GM19351 (cell line): Measurements from ENCODE around the gene DDX56.
"Not testable (repeated sequence)": the region's sequence is repeated elsewhere in the genome, so short reads cannot be mapped to it uniquely, and the experiment has no call there.

Experiments used
- ATAC-seq: cut with Tn5 transposase; IDR thresholded peaks from one replicate; pipeline ENCODE4 v1.9.1; 2021; ENCODE audit warnings: mild to moderate bottlenecking, moderate library complexity; ENCODE audit not compliant: unreplicated experiment

Gene DDX56

DNA sequence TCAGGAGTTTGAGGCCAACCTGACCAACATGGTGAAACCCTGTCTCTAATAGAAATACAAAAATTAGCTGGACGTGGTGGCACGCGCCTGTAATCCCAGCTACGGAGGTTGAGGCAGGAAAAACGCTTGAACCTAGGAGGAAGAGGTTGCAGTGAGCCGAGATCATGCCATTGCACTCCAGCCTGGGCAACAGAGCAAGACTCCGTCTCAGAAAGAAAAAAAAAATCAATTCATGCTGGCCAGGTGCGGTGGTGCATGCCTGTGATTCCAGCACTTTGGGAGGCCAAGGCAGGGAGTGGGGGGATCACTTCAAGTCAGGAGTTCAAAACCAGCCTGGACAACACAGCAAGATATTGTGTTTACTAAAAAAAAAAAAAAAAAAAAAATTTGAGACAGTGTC lies 23.5 kb upstream of the DDX56 start:
- not testable (repeated sequence) for ATAC-seq

DNA sequence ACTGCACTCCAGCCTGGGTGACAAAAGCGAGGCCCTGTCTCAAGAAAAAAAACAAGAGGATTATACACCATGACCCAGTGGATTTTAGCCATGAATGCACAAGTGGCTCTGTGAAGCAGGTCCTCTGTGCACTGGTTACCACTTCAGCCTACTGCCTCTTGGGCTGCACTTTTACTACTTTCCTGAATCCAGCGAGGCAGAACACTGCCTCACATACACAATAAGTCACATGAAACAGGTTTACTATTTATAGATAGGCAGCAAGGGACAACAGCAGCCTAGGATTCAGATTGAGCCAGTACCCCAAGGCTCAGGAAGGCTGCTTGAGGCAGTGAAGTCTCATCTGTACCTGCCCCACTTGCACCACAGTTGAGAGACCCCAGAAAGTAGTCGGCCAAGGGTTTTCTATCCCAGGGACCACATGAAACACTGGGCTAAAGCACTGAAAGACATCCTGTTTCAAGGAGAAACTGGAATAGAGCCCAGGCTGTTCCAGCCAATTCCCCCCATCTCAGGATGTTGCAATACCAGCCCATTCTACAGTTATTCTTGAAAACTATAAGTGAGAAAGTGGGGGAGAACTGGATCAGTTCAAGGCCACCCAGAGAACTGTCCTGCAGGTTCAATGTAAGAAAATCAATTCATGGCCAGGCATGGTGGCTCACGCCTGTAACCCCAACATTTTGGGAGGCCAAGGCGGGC lies 22.4 kb upstream of the DDX56 start:
- ATAC-seq, result no peak

DNA sequence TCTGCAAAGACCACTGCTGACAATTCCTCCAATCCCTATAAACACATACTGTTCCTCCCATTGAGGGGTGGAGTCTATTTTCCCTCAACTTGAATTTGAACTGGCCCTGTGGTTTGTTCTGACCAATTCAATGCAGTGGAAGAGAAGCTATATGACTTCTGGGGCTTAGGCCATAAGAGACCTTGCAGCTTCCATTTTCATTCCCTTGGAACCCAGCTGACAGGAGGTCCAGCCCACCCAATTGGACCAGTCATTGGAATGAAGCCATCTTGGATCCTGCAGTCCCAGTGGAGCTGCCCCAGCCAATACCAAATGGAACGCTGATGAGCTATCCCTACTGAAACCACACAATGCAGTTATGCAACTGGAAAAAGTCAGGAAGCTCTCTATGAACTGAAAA lies 17.2 kb upstream of the DDX56 start:
- ATAC-seq, result no peak

- peak; percentile 45 for ATAC-seq
These were observed 14.4 kb upstream of the DDX56 start for GRCh38 chr7:44587843-44588711.

- no peak for ATAC-seq
These were observed 9.6 kb upstream of the DDX56 start for GRCh38 chr7:44583146-44583865.

- peak; percentile 84 for ATAC-seq
These were observed 8.3 kb upstream of the DDX56 start, which contains the start of gene TMED4 for GRCh38 chr7:44581879-44582603. TMED4 (minus strand) TSS chr7:44582231; CDS start chr7:44582206, 25 bp downstream.

- peak; percentile 51 for ATAC-seq
These were observed 7.5 kb upstream of the DDX56 start for GRCh38 chr7:44580945-44581878.

- no peak for ATAC-seq
These were observed 2.5 kb upstream of the DDX56 start for GRCh38 chr7:44576228-44576627.

DNA sequence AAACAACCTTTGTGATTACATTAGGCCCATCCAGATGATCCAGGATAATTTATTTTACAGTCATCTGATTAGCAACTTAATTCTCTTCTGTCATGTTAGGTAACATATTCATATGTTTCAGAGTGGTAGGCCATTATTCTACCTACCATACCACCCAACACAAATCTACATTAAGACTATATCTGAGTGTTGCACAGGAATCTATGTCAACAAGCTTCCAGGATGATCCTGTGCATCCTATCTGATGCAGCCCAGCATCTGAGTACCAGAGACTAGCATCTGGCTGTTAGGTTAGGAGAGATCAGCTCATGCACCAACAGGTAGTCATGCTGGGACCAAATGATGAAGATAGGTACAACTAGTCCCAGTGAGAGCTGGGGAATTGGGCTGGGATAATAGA lies 1.3 kb upstream of the DDX56 start:
- ATAC-seq, result no peak

DNA sequence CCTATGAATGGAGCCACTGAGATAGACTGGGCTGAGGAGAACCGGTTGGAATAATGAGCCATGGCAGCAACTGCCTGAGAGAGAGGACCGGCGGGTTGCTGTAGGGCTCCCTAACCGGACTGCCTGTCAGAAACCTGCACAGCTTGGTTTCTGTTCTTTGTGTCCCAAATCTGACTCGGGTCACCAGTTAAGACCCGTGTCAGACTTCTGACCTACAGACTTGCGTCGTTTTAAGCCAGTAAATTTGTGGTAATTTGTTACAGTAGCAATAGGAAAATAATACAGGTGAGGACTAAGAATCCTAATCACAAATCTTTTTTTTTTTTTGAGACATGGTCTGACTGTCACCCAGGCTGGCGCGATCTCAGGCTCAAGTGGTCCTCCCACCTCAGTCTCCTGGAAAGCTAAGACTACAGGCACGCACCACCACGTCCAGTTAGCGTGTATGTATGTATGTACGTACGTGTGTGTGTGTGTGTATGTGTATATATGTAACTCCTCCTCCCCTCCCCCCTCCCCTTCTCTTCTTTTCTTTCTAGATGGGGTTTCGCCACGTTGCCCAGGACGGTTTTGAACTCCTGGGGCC lies 672 bp upstream of the DDX56 start:
- no peak for ATAC-seq

DNA sequence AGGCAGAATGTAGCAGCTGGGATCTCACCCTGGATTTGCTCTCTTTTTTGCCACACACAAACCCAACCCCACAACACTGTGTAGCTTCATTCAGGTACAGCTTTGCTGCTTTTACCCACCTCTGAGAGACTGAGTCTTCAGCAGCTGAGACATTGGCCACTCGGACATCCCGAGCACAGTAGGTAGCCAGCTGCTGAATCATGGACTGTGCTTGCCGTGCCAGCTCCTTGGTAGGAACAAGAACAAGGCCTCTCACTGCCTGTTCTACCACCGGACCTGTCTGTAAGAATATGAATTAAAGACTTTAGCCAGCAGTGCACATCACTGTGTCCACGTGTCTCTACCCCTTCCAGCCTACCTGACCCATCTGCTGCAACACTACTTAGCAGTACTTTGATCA lies 937 bp downstream of the DDX56 start:
- no peak for ATAC-seq

DNA sequence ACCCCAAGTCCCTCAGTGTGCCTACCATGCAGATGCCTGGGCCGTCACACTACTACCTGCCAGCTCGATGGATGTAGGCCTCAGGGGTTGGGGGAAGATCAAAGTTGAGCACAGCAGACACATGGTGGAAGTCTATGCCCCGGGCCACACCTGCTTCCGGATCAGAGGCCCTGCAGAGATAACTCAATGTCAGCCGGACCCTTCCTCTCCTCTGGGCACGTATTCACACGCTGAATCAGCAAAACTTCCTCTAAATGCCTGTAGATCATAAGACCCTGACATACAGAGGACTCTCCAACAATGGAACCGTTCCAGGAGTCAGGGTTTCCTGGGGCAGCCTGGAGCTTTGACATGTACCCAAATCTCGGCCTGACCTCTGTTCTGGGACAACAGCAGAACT lies 3.7 kb downstream of the DDX56 start:
- ATAC-seq, result no peak

DNA sequence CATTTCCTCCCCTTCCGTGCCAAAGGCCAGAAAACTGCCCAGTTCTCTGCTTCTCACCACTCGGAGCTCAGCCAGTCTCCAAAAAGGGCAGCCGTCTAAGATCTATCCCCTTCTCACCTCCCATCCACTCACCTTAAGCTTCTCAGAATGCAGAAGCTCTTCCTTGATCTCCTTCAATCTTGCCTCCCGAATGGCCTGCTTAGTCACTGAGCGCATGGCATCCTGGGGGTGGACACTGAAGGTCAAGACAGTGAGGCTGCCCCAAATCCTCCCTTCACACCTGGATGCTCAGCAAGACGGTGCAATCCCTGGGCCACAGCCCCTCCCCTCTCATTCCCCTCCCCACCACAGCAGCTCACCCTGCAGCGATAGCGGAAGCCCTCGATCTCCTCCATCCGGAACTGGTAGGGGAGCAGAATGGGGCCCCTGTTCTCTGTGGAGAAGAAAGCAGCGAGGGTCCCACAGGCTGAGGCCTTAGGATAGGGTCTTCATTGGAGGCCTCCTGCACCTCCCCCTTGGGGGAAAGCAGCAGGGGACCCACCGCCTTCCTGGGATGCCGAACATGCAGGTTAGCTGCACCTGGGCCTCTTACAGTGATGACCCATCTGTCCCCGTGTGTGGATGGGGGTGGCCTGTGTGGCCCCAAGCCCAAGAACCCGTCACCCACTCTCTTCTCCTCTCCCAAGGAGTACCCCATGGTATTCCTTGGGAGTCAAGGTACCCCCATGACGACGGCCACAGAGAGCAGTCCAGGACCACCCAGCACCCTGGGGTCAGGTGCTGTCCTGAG lies 4.7 kb downstream of the DDX56 start:
- no peak for ATAC-seq

- ATAC-seq, result no peak
These were observed 5.8 kb downstream of the DDX56 start for GRCh38 chr7:44567884-44568283.

DNA sequence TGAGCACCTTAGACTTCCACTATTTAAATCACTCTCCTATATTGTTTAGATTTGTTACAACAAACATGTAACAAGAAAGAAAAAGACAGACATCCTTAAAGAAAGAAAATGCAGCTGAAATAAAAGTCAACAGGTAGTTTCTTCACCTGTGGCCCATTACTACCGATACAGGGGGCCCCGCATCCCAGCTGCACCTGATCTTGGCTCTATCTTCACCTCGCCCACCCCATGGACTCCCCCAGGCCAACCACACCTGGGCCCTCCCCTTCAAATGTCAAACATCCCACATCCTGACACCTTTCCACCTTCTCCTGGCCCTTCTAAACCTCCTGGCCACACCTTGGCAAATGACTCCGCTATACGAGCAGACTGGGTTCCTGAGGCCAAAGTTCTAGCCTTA lies 7.0 kb downstream of the DDX56 start:
- no peak for ATAC-seq

GRCh38 chr7:44565795-44566559 lies 7.7 kb downstream of the DDX56 start:
- no peak for ATAC-seq

- ATAC-seq, result peak; percentile 73
These were observed 8.5 kb downstream of the DDX56 start for GRCh38 chr7:44565097-44565794.
